Stimulated activated CD8-positive, alpha-beta memory T cell treated with anti-CD3 and anti-CD28 coated beads, Interleukin-7, amount 100 ng/mL, for 24 hours (primary cell): ENCODE measurements around the gene TMEM91.

Experiments used
- DNase-seq: peaks from one replicate; pipeline ENCODE4 v3.0.0-alpha.2; 2020; ENCODE audit warnings: low read depth

TMEM91 gene

DNA sequence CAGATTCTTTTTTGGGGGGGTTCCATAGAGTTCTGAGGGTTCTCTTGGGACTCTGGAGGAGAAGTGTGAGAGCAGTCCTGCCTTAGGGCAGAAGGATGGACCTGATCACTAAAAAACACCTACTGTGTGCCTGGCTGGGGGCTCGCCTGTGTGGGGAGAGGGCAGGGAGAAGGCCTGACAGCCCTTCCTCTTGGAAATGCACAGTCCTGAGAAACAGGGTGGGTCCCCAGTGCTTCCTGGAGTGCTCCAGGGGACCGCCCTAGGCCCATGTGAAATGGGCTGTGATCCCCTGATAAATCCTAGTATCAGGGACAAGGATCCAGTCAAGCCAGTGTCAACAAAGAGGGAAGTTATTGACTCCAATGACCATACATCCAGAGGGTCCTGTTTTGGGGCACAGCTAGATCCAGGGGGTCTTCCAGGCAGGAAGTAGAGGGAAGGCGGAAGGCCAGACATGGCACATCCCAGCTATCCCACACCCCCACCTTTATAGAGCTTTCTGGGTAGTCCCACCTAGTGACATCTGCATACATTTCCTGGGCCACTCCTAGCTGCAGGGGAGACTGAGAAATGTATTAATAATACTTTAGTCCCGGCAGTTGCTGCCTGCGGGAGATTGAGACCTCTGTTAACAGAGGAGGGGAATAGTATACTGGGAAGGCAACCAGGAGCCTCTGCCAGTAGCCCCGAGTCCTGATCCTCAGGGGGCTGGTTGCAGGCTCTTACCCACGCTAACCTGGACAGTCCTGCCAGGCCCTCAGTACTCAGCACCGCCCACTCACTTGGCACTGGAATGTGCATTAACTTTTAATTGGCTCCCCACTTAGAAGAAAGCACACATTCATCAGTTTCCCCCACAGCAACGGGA is 35.0 kb downstream of the TMEM91 start:
- DNase-seq, result no peak

DNA sequence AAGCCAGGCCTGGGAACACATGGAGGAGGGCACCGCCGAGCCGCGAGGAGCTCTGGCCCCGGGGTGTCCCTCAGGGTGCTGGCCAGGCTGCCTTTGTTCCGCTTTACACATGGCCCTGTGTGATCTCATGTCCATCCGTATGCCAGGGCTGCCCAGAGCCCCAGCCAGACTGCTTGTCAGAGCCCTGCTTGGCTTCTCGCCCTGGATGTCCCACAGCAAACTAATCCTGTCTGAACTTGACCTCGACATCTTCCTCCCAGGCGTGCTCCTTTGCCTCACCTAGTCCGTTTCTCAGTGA is 35.6 kb downstream of the TMEM91 start:
- no peak for DNase-seq

DNA sequence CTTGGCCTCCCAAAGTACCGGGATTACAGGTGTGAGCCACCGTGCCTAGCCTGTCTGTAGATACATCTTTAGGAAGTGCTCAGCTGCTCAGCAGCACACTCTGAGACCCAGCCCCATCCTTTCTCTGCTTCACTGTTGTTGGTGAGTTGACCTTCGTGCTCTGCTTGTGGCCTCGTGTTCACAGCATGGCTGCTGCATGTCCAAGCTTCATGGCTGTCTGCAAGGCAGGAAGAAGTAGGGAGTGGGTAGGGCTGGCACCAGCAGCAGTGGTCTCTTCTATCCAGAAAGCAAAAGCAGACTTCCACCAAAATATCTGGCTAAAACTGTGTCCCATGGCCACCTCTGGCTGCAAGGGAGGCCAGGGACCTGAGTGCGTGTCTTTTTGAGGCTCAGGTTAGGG is 36.6 kb downstream of the TMEM91 start:
- no peak for DNase-seq

DNA sequence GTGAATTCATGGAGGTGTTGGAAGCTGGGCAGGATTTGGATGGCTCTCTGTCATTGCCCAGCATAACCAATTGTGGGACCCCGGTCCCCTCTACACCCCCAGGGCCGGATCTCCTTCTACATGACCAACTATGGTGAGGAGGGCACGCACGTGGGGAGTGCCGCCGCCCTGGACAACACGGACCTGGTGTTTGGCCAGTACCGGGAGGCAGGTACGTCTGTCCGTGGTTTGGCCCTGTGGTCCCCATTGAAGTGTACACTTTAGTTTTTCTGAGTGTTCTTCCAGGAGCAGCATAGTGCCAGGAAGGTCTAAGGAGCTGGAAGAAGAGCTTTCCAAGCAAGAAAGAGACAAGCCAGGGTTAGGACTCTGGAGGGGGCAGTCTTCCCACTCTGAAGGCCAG is 37.6 kb downstream of the TMEM91 start:
- DNase-seq, result no peak

DNA sequence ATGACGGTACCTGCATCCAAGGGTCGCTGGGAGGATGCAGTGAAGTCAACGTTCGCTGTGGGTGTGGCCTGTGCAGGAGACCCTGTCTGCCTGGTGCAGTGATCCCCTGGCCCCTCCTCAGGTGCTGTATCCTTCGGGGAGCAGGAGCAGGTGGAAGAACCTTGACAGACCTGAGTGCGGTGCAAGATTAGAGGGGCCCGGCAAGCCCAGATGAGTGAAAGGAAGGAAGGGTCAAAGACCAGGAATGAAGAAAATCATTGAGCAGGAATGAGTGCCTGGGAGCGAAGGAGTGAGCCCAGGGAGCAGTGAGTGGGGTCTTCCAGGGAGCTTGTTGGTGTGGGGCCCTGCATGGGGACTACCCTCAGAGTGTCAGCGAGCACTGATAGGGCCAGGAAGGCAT is 38.1 kb downstream of the TMEM91 start:
- no peak for DNase-seq

DNA sequence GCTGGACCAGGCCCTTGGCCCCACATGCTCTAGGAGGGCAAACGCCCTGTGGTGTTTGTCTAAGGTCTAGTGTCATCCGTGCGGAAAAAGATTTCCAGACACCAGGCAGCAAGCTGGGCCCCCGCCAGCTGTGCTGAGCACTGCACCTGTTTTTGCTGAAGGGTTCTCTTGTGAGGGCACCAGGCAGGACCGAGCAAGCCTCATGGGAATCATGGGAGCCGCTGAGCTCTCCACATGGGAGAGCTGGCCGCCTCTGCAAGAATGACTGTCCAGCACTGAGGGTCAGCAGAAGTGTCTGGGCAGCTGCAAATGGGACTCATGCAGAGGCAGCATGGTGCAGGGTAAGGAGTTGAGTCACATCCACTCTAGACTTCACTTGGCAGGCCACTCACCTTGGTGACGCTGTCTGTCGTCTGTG is 38.8 kb downstream of the TMEM91 start:
- no peak for DNase-seq

DNA sequence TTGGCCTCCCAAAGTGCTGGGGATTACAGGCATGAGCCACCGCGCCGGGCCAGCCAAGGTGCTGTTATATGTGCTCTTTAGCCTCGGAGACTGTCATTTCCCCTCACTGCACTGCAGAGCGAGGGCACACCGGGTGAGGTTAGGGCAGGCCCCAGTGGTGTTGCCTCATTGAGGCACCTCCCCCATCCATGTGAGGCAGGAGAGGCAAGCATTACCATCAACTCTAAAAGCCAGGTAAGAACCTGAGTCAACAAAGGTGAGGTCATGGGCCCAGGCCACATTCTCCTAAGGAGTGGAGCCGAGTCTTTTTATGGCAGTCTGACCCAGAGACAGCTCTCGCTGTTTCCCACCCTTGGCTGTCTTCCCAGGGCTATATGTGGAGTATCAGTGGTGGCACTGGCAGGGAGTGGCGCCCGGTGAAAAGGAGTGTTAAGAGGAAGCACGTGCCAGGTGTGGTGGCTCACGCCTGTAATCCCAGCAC is 39.9 kb downstream of the TMEM91 start:
- no peak for DNase-seq

DNA sequence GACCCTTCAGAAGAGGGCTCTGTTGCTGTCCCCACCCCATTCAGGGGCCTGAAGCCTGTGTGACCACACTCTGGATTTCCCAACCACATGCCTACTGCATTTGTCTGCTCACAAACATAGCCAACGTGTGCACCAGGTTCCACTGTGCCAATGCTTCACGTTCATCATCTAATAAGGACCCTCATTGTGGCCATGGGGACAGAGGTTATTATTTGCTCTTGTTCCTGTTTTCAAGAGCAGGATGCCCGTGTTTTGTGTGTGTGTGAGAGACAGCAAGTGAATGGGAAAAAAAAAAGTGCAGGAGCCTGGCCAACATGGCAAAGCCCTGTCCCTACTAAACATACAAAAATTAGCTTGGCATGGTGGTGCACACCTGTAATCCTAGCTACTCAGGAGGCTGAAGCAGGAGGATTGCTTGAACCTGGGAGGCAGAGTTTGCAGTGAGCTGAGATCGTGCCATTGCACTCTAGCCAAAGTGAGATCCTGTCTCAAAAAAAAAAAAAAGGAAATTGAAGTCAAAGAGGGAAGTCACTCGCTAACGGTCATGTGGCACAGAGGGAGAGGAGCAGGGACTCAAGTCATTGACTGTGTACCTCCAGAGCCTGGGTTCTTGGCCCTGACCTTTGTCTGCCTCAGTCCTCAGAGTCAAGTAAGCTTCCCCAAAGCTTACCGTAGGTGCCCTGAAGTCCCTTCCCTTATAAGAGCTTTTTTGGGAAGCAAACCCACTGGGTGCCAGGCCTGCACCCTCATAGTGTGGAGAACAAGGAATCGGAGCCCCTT is 44.0 kb downstream of the TMEM91 start:
- DNase-seq, result no peak

DNA sequence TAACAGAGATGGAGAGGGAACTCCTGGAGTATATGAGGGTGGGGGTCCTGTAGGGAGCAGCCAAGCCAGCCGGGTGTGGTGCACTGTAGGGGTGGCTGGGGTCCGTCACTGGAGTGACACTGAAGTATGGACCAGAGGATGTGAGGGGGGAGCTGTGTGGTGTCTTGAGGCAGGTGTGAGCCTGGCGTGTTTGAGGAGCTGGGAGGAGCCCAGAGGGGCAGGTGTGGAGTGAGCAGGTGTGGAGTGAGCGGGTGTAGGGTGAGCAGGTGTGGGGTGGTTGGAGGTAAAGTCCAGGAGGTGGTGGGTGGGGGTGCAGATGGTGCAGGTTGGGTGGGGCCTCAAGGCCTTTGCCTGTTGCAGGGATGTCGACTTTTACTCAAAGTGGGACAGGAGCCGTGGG is 45.0 kb downstream of the TMEM91 start:
- no peak for DNase-seq

DNA sequence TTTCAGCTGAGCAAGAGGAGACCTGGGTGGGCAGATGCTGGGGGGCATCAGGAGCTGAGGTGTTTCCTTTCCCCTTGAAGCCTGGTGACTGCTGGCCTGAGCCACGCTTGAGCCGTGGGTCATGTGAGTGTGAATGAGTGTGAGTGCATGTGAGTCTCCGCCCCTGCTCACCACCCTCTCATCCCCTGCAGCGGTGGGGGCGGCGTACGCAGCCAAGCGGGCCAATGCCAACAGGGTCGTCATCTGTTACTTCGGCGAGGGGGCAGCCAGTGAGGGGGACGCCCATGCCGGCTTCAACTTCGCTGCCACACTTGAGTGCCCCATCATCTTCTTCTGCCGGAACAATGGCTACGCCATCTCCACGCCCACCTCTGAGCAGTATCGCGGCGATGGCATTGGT is 45.6 kb downstream of the TMEM91 start:
- DNase-seq, result no peak

DNA sequence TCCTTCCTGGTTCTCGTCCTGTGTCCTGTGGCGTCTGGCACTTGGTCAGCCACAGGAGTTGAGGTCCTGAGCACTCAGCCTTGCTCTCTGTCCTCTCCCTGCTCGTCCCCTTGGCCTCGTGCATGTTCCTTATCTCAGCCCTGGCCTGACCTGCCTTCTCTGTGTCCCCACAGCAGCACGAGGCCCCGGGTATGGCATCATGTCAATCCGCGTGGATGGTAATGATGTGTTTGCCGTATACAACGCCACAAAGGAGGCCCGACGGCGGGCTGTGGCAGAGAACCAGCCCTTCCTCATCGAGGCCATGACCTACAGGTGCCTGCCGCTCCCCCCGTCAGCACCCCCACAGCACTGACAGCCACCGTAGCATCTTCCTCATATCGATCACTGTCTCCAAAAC is 46.1 kb downstream of the TMEM91 start:
- no peak for DNase-seq

DNA sequence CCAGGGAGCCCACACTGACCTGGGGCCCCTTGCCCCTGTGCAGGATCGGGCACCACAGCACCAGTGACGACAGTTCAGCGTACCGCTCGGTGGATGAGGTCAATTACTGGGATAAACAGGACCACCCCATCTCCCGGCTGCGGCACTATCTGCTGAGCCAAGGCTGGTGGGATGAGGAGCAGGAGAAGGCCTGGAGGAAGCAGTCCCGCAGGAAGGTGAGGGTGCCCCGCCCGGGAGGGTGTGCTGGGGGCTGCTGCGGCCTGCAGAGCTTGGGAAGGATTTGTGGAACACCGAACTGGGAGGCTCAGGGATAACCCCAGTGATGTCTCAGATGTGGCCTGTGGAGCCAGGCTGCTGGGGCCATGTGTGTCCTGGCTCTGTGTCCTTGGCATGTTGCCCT is 46.6 kb downstream of the TMEM91 start:
- DNase-seq, result no peak

DNA sequence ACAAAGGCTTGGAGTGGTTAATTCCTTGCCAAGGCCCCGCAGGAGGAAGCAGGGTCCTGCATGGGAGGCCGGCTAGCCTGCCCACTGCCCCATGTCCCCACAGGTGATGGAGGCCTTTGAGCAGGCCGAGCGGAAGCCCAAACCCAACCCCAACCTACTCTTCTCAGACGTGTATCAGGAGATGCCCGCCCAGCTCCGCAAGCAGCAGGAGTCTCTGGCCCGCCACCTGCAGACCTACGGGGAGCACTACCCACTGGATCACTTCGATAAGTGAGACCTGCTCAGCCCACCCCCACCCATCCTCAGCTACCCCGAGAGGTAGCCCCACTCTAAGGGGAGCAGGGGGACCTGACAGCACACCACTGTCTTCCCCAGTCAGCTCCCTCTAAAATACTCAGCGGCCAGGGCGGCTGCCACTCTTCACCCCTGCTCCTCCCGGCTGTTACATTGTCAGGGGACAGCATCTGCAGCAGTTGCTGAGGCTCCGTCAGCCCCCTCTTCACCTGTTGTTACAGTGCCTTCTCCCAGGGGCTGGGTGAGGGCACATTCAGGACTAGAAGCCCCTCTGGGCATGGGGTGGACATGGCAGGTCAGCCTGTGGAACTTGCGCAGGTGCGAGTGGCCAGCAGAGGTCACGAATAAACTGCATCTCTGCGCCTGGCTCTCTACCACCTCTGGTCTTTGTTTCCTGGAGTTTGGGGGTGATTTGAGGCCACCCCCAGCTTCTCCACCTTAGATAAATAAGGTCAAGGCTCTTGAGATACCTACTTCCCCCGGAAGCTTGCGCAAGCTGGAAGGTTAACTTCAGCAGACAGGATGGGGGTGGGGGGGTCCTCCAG is 48.2 kb downstream of the TMEM91 start:
- DNase-seq, result no peak

DNA sequence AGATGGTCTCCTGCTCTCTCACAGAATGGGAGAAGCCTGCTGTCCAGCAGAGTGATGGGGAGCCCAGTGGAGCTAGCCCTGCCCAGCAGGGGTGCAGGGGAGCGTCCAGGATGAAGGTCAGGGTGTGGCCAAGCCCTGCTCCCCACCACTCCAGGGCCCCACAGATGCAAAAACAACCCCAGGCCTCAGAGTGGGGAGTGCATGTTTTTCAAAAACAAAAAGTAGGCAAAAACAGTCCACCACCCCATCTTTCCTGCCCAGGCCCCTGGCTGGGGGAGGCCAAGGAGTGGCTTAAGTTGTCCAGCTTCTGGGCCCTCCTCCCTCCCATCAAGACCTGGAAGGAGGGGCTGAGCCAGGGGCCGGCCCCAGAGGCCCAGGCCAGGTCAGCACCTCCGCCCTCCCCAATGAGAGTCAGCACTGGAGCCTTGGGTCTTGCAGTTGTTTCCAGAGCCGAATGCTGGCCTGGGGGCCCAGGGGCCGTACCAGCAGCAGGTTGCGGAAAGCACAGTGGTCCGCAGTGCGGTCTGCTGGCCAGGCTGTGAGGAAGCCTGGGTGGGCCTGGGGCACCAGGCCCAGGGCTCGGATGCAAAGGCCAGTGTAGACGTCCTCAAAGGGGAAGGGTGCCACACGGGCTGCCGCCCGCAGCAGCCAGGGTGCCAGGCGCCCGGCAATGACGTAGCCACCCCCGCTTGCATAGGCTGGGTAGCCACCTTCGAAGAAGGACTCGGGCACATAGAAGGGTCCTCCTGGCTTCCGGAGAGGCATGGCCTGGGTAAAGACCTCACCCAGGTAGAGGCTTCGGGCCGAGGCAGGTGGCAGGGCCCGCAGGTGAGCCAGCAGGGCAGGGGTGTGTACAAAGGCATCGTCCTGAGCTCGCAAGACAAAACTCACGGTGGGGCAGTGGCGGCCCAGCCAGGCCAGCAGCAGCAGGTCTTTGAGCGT is 49.1 kb downstream of the TMEM91 start:
- no peak for DNase-seq

DNA sequence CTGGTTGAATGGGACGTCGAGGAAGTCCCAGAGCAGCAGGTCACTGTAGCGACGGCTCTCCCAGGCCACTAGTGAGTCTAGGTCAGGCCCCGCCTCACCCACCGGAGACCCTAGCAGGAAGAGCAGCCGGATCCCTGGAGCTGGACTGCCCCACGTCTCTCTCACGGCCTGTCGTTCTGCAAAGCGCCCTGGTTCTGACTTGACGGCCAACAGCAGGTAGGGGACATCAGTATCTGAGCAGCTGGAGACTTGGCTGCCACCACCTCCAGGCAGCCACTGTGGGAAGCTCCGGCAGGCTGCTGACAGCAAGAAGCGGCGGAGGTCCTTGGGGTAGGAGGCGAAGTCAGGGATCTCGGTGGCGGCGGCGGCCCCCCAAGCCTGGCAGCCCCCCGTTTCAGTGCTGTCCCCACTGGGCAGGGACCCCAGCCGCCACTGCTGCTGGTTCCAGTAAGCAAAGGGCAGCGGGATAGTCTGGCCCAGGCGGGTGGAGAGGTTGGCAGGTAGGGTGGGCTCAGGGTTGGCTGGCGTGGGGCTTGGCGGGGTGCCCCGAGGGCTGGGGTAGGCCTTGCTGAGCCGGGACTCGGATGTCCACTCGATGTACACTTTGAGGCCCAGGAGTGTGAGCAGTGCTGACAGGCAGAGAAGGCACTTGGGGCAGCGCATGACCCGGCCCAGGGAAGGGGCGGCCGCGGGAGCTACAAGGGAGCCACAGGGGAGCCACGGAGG is 49.9 kb downstream of the TMEM91 start:
- no peak for DNase-seq

DNA sequence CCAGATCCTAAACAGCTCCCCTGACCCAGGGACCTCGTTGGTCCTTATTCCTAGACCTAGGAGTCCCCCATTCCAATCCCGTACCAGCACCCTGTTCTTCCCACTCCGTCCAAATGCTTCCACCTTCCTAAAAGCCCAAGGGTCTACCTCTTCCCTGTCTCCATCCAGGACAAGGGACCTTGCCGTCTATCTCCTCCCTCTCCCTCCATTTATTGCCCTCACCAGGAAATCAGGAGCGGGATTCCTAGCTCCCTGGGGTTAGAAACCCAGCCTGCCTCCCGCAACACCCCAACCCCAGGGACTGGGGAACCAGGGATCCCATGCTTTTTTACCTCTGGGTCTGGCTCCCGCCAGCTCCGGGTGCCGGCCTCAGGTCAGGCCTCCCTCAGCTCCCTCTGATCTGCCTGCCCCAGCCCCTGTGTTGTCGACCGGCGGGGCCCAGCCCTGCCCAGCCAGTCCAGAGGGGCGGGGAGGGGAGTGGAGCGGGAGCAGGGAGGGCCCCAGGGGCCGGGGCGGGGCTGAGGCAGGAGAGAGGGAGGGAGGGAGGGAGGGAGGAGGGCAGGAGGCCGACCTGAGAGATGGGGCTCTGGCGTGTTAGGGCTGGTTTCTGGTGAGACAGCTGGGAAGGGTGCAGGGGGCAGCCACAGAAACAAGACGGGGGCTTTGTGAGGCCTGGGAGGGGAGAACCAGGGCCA is 50.8 kb downstream of the TMEM91 start, which contains the start of gene B3GNT8:
B3GNT8 (minus strand) TSS at position 423 of the 695 bp plus-strand sequence. CDS start 596 bp downstream, outside the sequence.
- DNase-seq, result no peak

DNA sequence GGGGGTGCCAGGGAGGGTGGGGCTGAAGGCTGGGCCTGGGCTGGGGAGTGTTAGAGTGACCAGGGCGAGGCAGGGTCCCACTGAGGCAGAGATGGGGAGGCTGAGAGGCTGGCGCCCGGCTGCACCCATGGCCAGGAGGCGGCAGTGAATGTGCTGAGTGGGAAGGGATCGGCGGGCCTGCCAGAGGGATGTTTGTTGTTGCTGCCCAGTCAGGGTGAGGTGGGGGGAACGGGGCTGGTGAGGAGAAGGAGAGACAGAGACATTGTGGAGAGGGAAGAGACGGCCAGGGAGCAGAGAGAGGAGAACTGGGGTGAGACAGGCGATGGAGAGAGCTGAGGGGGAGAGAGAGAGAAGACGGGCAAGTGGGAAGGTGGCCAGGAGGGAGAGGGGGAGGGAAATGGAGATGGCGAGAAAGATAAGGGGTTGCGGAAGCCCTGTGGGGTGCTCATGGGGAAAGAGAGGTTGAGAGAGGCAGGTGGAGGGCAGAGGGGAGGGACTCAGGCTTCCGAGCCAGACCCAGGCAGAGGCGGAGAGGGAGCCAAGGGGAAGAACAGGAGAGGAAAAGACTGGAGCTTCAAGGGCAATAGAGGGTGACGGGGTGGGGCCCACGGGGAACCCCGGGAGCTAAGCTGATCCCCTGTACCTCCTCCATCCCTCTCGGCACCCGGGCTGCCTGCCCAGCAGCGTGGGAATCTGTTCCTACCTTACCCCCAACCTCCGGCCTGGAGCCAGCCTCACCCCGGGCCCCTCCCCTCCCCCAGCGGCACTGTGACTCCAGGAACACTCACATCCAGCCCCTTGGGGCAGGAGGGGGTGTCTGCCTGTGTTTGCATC is 51.5 kb downstream of the TMEM91 start:
- DNase-seq, result no peak

DNA sequence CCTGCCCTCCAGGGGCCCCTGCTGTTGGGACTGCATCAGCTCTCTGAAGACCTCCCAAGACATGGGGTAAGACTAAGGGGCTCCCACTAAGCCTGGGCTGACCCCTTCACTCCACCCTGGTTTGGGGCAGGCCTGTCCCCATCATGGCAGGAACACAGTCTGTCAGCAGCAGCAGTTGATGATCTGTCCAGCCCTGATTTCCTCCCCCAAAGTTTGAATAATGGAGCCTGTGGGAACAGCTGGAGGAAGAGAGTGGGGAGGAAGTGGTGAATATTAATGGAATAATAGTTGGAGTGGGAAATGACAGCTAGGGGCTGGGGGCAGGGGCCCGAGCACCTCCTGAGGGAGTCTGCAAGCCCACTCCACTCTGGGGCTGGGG is 52.1 kb downstream of the TMEM91 start:
- no peak for DNase-seq

DNA sequence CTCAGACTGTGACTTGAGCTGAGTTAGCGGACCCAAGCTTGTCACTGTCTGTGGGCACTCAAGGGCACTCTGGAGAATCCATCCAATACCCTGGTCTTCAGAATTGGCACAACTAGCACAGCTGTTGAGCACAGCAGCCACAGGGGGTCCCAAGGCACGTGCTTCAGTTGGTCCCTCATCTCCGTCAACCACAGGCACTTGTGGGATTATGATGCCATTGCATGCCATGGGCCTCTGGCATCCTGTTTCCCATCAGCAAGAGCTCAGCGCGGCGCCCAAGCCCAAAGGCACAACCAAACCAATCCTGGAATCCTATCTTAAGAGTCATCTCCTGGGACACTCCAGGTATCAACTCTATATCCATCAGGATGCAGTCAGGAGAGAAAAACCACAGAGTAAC is 54.6 kb downstream of the TMEM91 start:
- no peak for DNase-seq
